ENCODE data around the gene MLANA. TPM values are rescaled to one million over a fixed set of nuclear protein-coding genes. Genes with fewer than 3 reads are reported as not detected.

MLANA gene
- polyA plus RNA-seq, 2 donors: not detected

DNA sequence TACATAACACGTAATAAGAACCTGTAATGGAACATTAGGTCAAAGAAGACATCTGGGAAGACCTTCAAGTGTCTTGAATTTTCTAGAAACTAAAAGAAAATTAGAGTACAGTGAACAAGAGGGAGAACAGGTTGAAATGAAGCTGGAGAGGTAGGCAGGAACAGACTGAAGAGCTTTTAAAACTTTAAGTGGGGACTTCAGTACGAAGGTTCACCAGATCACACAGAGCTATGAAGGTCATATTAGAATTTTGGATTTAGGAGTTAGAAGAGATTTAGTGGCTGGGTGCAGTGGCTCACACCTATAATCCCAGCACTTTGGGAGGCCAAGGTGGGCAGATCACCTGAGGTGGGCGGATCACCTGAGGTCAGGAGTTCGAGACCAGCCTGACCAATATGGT, 26.6 kb downstream of the MLANA start:
- WGBS, 2 donors: 95 to 99% methylated on average over 4 of the region's 4 CpGs
- no peaks in the 10 kb centered on the region for H3K4me1 ChIP-seq (ENCODE audit: control insufficient read depth in 2 of 2, insufficient read depth in 2 of 2, low read length in 1 of 2)
- H3K9me3 ChIP-seq (ENCODE audit: control insufficient read depth in 2 of 2, insufficient read depth in 1 of 2, low read depth in 1 of 2, low read length in 1 of 2): no peaks in the 10 kb centered on the region

DNA sequence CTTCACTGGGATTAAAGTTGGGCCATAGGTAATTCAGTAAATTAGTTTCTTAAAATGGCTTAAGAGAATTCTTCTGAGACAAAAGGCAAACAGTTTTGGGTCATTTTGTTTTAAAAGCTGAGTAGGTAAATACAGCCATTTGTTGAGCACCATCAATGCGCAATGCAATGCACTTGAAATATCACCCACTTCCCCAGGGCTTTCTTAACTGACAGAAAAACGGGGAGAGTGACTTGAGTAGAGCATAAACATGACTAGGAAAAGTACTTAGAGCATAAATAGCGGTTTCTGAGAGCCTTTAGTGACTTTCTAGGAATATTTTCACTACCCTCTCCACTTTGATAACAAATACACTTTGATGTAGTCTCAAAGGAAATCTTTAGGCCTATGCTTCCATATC, 27.2 kb downstream of the MLANA start:
- Histone ChIP-seq H3K27ac (ENCODE audit: low read depth in 2 of 2, low read length in 1 of 2) (no peak overlapping the region), H3K9me3 (ENCODE audit: control insufficient read depth in 2 of 2, insufficient read depth in 1 of 2, low read depth in 1 of 2, low read length in 1 of 2) (no peaks in the 10 kb centered on the region), H3K36me3 (ENCODE audit: control insufficient read depth in 2 of 2, insufficient read depth in 2 of 2, low read length in 1 of 2) (peaks cover 10% of the 10 kb centered on the region in 2 donors), H3K4me1 (ENCODE audit: control insufficient read depth in 2 of 2, insufficient read depth in 2 of 2, low read length in 1 of 2) (no peaks in the 10 kb centered on the region), H3K27me3 (ENCODE audit: control insufficient read depth in 1 of 2, insufficient read depth in 2 of 2, low read length in 2 of 2) (no peaks in the 10 kb centered on the region), H3K4me3 (ENCODE audit: low read depth in 1 of 2, low read length in 2 of 2) (no peak overlapping the region)
- WGBS, 2 donors: 62 to 64% methylated on average over 3 of the region's 3 CpGs

More for the DNA sequence above, 26.6 kb downstream of the MLANA start:
- H3K27me3 ChIP-seq (ENCODE audit: control insufficient read depth in 1 of 2, insufficient read depth in 2 of 2, low read length in 2 of 2): no peaks in the 10 kb centered on the region
- H3K4me3 ChIP-seq (ENCODE audit: low read depth in 1 of 2, low read length in 2 of 2): no peak overlapping the region
- H3K36me3 ChIP-seq (ENCODE audit: control insufficient read depth in 2 of 2, insufficient read depth in 2 of 2, low read length in 1 of 2): peaks cover 6 to 10% of the 10 kb centered on the region in 2 donors
- H3K27ac ChIP-seq (ENCODE audit: low read depth in 2 of 2, low read length in 1 of 2): no peak overlapping the region

DNA sequence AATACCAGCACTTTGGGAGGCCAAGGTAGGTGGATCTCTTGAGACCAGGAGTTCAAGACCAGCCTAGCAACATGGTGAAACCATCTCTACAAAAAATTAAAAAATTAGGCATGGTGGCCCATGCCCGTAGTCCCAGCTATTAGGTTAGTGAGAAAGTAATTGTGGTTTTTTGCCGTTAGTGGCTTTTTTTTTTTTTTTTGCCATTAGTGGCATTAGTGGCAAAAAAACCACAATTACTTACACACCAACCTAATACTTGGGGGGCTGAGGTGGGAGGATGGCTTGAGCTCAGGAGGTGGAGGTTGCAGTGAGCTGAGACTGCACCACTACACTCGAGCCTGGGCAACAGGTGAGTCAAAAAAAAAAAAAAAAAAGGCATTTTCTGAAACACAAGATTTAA, 27.8 kb downstream of the MLANA start:
- H3K36me3 ChIP-seq (ENCODE audit: control insufficient read depth in 2 of 2, insufficient read depth in 2 of 2, low read length in 1 of 2): peaks cover 10 to 11% of the 10 kb centered on the region in 2 donors
- no peak overlapping the region for H3K4me3 ChIP-seq (ENCODE audit: low read depth in 1 of 2, low read length in 2 of 2)
- H3K9me3 ChIP-seq (ENCODE audit: control insufficient read depth in 2 of 2, insufficient read depth in 1 of 2, low read depth in 1 of 2, low read length in 1 of 2): no peaks in the 10 kb centered on the region
- no peaks in the 10 kb centered on the region for H3K27me3 ChIP-seq (ENCODE audit: control insufficient read depth in 1 of 2, insufficient read depth in 2 of 2, low read length in 2 of 2)
- no peaks in the 10 kb centered on the region for H3K4me1 ChIP-seq (ENCODE audit: control insufficient read depth in 2 of 2, insufficient read depth in 2 of 2, low read length in 1 of 2)
- no peak overlapping the region for H3K27ac ChIP-seq (ENCODE audit: low read depth in 2 of 2, low read length in 1 of 2)
- WGBS, 2 donors: 86 to 92% methylated on average over 3 of the region's 3 CpGs

DNA sequence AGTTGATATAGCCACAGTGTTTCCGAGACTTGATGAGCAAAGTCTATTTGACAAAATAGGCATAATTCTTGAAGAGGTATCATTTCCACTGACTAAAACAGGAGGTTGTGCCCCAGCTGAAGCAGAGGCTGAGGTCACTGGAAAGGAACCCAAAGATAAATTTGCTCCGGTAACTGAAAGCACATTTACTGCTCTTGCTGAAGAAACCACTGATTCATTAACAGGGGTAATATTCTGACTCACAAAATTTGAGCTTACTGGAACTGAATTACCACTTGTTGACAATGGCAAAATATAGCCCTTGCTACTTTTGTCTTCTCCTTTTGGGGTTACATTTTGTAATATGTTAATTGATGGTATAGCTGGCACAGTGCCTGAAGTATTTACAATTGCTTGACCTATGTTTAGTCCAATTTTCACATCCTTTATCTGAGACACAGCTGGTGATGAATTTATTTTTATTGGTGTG, 30.2 kb downstream of the MLANA start:
- Histone ChIP-seq H3K36me3 (ENCODE audit: control insufficient read depth in 2 of 2, insufficient read depth in 2 of 2, low read length in 1 of 2) (peaks cover 10 to 11% of the 10 kb centered on the region in 2 donors), H3K9me3 (ENCODE audit: control insufficient read depth in 2 of 2, insufficient read depth in 1 of 2, low read depth in 1 of 2, low read length in 1 of 2) (no peaks in the 10 kb centered on the region), H3K4me1 (ENCODE audit: control insufficient read depth in 2 of 2, insufficient read depth in 2 of 2, low read length in 1 of 2) (no peaks in the 10 kb centered on the region), H3K27ac (ENCODE audit: low read depth in 2 of 2, low read length in 1 of 2) (no peak overlapping the region), H3K27me3 (ENCODE audit: control insufficient read depth in 1 of 2, insufficient read depth in 2 of 2, low read length in 2 of 2) (no peaks in the 10 kb centered on the region), H3K4me3 (ENCODE audit: low read depth in 1 of 2, low read length in 2 of 2) (no peak overlapping the region)
- WGBS, 2 donors: 92 to 94% methylated on average over 2 of the region's 2 CpGs

DNA sequence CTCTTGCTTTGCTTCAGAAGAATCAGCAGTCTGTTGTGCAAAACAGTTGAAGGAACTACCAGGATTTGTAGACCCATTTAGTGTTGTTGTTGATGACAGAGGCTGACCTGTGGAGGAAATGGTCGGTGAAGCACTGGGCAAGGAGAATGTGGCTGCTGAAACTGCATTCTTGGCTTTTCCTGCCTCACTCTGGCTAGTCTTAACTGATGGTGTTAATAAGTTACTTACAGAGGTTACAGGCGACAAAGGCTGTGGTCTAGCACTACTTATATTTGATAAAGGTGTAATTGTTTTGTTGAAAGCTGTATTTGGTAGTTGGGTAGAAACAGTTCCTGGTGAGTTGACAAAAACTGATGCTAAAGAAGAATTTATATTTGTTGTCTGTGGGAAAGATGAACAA, 31.5 kb downstream of the MLANA start:
- WGBS, 2 donors: 73 to 83% methylated on average over 2 of the region's 2 CpGs
- no peak overlapping the region for H3K27ac ChIP-seq (ENCODE audit: low read depth in 2 of 2, low read length in 1 of 2)
- H3K27me3 ChIP-seq (ENCODE audit: control insufficient read depth in 1 of 2, insufficient read depth in 2 of 2, low read length in 2 of 2): no peaks in the 10 kb centered on the region
- H3K4me1 ChIP-seq (ENCODE audit: control insufficient read depth in 2 of 2, insufficient read depth in 2 of 2, low read length in 1 of 2): no peaks in the 10 kb centered on the region
- no peaks in the 10 kb centered on the region for H3K9me3 ChIP-seq (ENCODE audit: control insufficient read depth in 2 of 2, insufficient read depth in 1 of 2, low read depth in 1 of 2, low read length in 1 of 2)
- H3K36me3 ChIP-seq (ENCODE audit: control insufficient read depth in 2 of 2, insufficient read depth in 2 of 2, low read length in 1 of 2): peaks cover 10 to 11% of the 10 kb centered on the region in 2 donors
- no peak overlapping the region for H3K4me3 ChIP-seq (ENCODE audit: low read depth in 1 of 2, low read length in 2 of 2)

DNA sequence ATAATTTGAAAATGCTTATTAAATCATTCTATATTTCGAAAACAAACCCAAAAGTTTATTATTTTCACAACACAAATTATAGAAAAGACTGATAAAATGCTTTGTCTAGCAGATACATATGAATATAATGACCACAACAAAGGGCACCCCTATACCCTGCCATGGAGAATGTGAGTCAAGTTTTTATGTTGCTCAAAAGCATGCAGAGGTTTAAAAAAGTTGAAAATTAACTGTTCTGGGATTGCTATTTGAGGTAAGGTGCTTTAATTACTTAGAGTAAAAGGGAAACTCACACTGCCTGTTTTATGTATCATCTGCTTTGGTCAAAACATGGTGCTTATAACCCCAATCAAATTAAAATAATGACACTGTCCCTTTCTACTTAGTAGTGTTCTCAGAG, 41.0 kb downstream of the MLANA start:
- Histone ChIP-seq H3K4me3 (ENCODE audit: low read depth in 1 of 2, low read length in 2 of 2) (no peak overlapping the region), H3K27ac (ENCODE audit: low read depth in 2 of 2, low read length in 1 of 2) (no peak overlapping the region), H3K36me3 (ENCODE audit: control insufficient read depth in 2 of 2, insufficient read depth in 2 of 2, low read length in 1 of 2) (peaks cover 0 to 2% of the 10 kb centered on the region in 2 donors), H3K27me3 (ENCODE audit: control insufficient read depth in 1 of 2, insufficient read depth in 2 of 2, low read length in 2 of 2) (no peaks in the 10 kb centered on the region), H3K4me1 (ENCODE audit: control insufficient read depth in 2 of 2, insufficient read depth in 2 of 2, low read length in 1 of 2) (no peaks in the 10 kb centered on the region), H3K9me3 (ENCODE audit: control insufficient read depth in 2 of 2, insufficient read depth in 1 of 2, low read depth in 1 of 2, low read length in 1 of 2) (no peaks in the 10 kb centered on the region)
- WGBS, 2 donors: 93 to 95% methylated on average over 1 of the region's 1 CpG

DNA sequence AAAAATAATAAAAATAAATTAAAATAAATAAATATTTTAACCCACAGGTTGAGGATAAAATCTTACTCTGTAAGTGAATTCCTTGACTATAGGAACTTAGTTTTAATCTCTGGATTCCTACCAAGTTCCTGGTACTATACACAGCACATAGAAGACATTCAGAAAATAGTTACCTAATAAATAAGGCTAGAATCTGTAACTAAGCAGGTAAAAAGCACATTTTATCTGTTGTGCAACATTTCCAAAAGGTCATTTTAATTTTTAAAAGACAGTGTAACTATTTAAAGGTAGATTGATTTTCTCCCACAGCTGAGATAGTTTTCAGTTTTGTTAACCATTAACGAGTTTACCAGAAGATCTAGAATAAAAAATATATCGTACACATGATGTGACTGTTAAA, 47.8 kb downstream of the MLANA start:
- Histone ChIP-seq H3K27ac (ENCODE audit: low read depth in 2 of 2, low read length in 1 of 2) (no peak overlapping the region), H3K27me3 (ENCODE audit: control insufficient read depth in 1 of 2, insufficient read depth in 2 of 2, low read length in 2 of 2) (no peaks in the 10 kb centered on the region), H3K4me3 (ENCODE audit: low read depth in 1 of 2, low read length in 2 of 2) (no peak overlapping the region), H3K4me1 (ENCODE audit: control insufficient read depth in 2 of 2, insufficient read depth in 2 of 2, low read length in 1 of 2) (no peaks in the 10 kb centered on the region), H3K9me3 (ENCODE audit: control insufficient read depth in 2 of 2, insufficient read depth in 1 of 2, low read depth in 1 of 2, low read length in 1 of 2) (no peaks in the 10 kb centered on the region), H3K36me3 (ENCODE audit: control insufficient read depth in 2 of 2, insufficient read depth in 2 of 2, low read length in 1 of 2) (no peaks in the 10 kb centered on the region)
- WGBS, 2 donors: 90 to 99% methylated on average over 2 of the region's 2 CpGs

DNA sequence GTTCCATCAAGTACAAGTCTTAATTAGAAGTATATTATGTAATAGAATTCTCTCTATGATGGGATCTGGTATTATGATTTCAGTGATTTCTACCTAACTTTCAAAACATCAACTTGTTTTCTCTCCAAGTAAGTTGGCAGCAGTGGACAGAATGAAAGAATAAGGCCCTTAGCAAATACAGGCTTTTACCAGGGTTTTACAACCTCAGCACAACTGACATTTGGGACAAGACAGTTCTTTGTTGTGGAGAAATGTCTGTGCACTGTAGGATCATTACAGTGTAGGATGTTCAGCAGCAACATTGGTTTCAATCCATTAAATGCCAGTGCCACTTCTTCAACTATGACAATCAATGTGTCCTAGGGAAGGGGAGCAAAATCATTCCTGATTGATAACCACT, 48.8 kb downstream of the MLANA start:
- no peaks in the 10 kb centered on the region for H3K27me3 ChIP-seq (ENCODE audit: control insufficient read depth in 1 of 2, insufficient read depth in 2 of 2, low read length in 2 of 2)
- H3K27ac ChIP-seq (ENCODE audit: low read depth in 2 of 2, low read length in 1 of 2): no peak overlapping the region
- no peaks in the 10 kb centered on the region for H3K36me3 ChIP-seq (ENCODE audit: control insufficient read depth in 2 of 2, insufficient read depth in 2 of 2, low read length in 1 of 2)
- H3K4me3 ChIP-seq (ENCODE audit: low read depth in 1 of 2, low read length in 2 of 2): no peak overlapping the region
- H3K9me3 ChIP-seq (ENCODE audit: control insufficient read depth in 2 of 2, insufficient read depth in 1 of 2, low read depth in 1 of 2, low read length in 1 of 2): no peaks in the 10 kb centered on the region
- H3K4me1 ChIP-seq (ENCODE audit: control insufficient read depth in 2 of 2, insufficient read depth in 2 of 2, low read length in 1 of 2): no peaks in the 10 kb centered on the region

DNA sequence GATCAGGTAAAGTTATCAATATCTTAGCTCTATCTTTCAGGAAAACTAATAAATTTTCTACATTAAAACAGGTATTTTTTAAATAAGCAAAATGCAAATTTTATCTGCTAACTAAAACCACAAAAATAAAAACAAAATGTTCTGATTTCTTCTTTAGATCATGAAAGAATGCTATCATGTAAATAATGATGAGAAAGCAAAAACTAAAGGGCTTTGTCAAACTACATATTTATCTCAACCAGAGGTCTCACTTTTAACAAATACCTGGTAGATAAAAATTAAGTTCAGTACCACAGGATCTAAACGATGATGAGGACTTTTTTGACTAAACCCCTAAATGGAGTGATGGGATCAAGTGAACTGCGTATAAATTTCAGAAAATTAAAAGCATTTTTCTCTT, 50.5 kb downstream of the MLANA start:
- no peaks in the 10 kb centered on the region for H3K9me3 ChIP-seq (ENCODE audit: control insufficient read depth in 2 of 2, insufficient read depth in 1 of 2, low read depth in 1 of 2, low read length in 1 of 2)
- H3K4me1 ChIP-seq (ENCODE audit: control insufficient read depth in 2 of 2, insufficient read depth in 2 of 2, low read length in 1 of 2): no peaks in the 10 kb centered on the region
- no peaks in the 10 kb centered on the region for H3K27me3 ChIP-seq (ENCODE audit: control insufficient read depth in 1 of 2, insufficient read depth in 2 of 2, low read length in 2 of 2)
- WGBS, 2 donors: 92 to 93% methylated on average over 2 of the region's 2 CpGs
- no peaks in the 10 kb centered on the region for H3K36me3 ChIP-seq (ENCODE audit: control insufficient read depth in 2 of 2, insufficient read depth in 2 of 2, low read length in 1 of 2)
- H3K27ac ChIP-seq (ENCODE audit: low read depth in 2 of 2, low read length in 1 of 2): no peak overlapping the region
- no peak overlapping the region for H3K4me3 ChIP-seq (ENCODE audit: low read depth in 1 of 2, low read length in 2 of 2)

DNA sequence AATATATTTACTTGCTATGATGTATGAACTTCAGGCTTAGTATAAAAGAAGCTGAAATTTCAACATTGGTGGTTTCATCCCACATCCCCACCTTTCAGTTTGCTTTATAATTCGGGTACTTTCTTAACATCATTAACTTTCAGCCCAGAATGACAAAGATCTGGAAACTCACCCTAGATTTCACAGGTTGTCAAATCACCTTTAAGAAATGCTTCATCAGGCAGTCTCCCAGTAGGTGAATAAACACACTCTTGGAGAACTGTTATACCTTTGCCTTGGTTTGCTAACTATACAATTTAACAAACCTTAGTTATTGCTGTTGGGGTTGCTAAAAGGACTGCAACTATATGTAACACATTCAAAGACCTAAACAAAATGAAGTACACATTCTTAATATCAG, 54.4 kb downstream of the MLANA start:
- WGBS, 2 donors: 82 to 84% methylated on average over 1 of the region's 1 CpG
- H3K27me3 ChIP-seq (ENCODE audit: control insufficient read depth in 1 of 2, insufficient read depth in 2 of 2, low read length in 2 of 2): no peaks in the 10 kb centered on the region
- H3K9me3 ChIP-seq (ENCODE audit: control insufficient read depth in 2 of 2, insufficient read depth in 1 of 2, low read depth in 1 of 2, low read length in 1 of 2): no peaks in the 10 kb centered on the region

More for the DNA sequence above, 54.4 kb downstream of the MLANA start:
- H3K36me3 ChIP-seq (ENCODE audit: control insufficient read depth in 2 of 2, insufficient read depth in 2 of 2, low read length in 1 of 2): no peaks in the 10 kb centered on the region
- H3K4me3 ChIP-seq (ENCODE audit: low read depth in 1 of 2, low read length in 2 of 2): no peak overlapping the region
- no peaks in the 10 kb centered on the region for H3K4me1 ChIP-seq (ENCODE audit: control insufficient read depth in 2 of 2, insufficient read depth in 2 of 2, low read length in 1 of 2)
- H3K27ac ChIP-seq (ENCODE audit: low read depth in 2 of 2, low read length in 1 of 2): no peak overlapping the region

Data from esophagus (tissue), 2 donors.